ENCODE results near the gene LEPROT.
"Not testable (repeated sequence)": the region's sequence is repeated elsewhere in the genome, so short reads cannot be mapped to it uniquely, and the experiment has no call there.

The LEPROT gene

DNA sequence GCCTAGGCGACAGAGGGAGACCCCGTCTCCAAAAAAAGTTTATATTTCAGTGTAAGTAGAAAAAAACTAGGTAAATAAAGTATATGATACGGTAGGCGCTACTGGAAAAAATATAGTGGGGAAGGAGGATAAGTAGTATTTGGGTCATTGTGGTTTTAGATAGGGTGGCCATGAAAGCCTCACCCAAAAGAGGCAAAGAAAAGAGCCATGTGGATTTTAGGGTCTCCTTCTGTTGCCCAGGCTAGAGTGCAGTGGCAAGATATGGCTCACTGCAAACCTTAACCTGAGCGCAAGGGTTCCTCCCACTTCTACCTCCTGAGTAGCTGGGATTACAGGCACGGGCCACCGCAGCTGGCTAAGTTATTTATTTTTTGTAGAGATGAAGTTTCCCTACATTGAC lies 17.1 kb downstream of the LEPROT start:
- no peak for DNase-seq (ENCODE audit: low read depth in 4 of 4, low spot score in 1 of 4)

DNA sequence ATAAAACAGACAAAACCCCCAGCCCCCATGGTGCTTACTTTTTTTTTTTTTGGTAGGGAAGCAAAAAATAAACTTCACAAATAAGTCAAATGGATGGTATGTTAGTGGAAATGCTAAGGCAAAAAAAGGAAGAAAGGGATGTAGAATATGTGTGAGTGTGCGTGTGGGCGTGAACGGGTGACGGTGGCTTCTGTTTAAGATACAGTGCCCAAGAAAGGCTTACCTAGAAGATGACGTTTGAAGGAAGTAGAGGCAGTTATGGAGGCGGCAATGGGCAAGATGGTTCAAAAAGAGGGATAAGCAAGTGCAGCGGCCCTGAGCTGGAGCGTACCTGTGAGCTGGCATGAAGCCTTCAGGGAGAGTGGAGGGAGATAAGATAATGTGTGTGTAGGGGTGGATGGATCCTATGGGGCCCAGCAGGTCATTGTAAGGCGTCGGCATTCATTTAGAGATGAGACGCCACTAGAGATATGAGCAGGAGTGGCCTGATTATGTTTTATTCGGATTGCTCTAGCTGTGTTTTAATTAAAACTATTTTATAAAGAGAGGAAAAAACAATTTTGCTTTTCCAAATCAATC lies 19.9 kb downstream of the LEPROT start:
- DNase-seq (ENCODE audit: low read depth in 4 of 4, low spot score in 1 of 4), result no peak

- DNase-seq (ENCODE audit: low read depth in 4 of 4, low spot score in 1 of 4), result no peak
These were observed 20.4 kb downstream of the LEPROT start for GRCh38 chr1:65440915-65441314.

DNA sequence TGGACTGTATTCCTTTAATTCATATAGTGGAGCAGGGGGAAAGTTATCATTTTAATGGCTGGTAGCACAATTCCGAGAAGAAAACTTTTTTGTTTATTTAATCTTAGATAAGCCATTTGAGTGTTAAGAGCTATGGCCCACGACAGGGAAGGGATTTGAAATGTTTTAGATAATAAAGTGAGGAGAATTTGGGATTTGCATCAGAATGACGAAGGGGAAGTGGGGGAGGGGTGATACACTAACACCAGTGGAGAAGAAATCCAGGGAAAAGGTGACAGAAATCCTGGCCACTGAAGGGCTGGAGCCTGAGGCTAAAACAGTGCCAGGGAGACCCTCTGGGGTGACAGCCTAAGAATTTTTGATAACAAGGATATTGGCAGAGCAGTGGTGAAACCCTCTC lies 21.0 kb downstream of the LEPROT start:
- no peak for DNase-seq (ENCODE audit: low read depth in 4 of 4, low spot score in 1 of 4)

- no peak for DNase-seq (ENCODE audit: low read depth in 4 of 4, low spot score in 1 of 4)
These were observed 22.0 kb downstream of the LEPROT start for GRCh38 chr1:65442442-65442841.

DNA sequence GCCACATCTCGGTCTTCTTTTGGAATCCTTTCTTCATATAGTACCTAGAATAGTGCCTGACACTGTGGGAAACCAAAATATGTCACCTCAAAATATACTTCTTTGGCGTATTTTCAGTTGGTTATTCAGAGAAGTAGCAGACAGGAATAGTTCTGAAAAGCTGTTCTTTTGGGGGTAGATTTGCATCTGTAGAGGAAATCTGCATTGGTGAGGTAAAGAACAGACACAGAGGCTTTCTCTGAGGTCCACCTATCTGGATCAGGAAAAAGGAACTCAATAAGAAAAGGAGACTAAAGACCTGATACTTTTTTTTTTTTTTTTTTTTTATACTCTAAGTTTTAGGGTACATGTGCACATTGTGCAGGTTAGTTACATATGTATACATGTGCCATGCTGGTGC lies 23.2 kb downstream of the LEPROT start:
- no peak for DNase-seq (ENCODE audit: low read depth in 4 of 4, low spot score in 1 of 4)

DNA sequence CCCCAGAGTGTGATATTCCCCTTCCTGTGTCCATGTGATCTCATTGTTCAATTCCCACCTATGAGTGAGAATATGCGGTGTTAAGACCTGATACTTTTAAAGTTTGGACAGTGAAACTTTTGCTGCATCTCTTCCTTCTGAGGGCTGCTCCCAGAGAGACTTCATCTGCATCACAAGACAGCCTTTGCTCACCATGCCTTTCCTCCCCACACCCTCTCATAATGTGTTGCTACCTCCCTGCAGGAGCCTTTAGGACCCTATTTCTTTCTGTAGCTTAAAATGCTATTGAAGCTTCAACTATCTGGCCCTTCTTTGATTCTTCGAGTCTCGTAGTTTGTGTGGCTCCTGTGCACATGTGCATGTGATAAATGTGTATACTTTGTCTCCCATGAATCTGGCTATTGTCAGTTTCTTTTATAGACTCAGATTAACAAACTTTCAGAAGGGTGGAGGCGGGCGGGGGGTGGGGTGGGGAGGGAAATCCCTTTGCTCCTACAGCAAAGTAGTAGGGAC lies 23.7 kb downstream of the LEPROT start:
- no peak for DNase-seq (ENCODE audit: low read depth in 4 of 4, low spot score in 1 of 4)

- no peak for DNase-seq (ENCODE audit: low read depth in 4 of 4, low spot score in 1 of 4)
These were observed 25.4 kb downstream of the LEPROT start for GRCh38 chr1:65445837-65446236.

GRCh38 chr1:65449214-65449823 lies 28.9 kb downstream of the LEPROT start:
- DNase-seq (ENCODE audit: low read depth in 4 of 4, low spot score in 1 of 4), result no peak

GRCh38 chr1:65455678-65456077 lies 35.2 kb downstream of the LEPROT start:
- DNase-seq (ENCODE audit: low read depth in 4 of 4, low spot score in 1 of 4), result not testable (repeated sequence)

DNA sequence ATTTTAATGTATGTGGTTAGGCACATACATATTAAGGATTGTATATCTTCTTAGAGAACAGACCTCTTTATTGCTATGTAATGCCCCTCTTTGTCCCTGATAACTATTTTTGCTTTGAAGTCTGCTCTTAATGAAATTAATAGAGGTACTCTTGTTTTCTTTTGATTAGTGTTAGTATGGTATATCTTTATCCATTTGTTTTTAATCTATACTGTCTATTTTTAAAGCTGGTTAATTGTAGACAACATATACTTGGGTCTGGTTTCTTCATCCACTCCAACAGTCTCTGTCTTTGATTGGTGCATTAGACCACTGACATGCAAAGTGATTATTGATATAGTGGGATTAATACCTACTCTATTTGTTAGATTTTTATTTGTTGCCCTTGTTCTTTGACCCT lies 36.0 kb downstream of the LEPROT start:
- no peak for DNase-seq (ENCODE audit: low read depth in 4 of 4, low spot score in 1 of 4)

DNA sequence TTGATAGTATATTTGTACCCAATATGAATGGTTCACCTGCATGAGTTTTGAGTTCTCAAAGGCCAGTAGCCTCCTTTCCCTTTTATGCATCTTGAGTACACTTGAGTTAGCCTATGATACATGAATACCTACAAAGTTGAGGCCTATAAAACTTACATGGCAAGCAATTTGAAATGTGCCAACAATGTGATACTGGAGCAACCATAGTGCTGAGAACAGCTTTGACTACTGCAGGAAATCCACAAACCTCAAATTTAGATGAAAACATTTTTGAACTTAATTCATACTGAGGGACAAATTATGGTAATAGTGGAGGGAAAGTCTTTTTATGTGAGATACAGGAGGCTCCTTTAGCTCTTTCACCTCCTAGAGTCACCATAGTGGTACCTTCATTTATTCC lies 37.4 kb downstream of the LEPROT start:
- DNase-seq (ENCODE audit: low read depth in 4 of 4, low spot score in 1 of 4), result no peak

DNA sequence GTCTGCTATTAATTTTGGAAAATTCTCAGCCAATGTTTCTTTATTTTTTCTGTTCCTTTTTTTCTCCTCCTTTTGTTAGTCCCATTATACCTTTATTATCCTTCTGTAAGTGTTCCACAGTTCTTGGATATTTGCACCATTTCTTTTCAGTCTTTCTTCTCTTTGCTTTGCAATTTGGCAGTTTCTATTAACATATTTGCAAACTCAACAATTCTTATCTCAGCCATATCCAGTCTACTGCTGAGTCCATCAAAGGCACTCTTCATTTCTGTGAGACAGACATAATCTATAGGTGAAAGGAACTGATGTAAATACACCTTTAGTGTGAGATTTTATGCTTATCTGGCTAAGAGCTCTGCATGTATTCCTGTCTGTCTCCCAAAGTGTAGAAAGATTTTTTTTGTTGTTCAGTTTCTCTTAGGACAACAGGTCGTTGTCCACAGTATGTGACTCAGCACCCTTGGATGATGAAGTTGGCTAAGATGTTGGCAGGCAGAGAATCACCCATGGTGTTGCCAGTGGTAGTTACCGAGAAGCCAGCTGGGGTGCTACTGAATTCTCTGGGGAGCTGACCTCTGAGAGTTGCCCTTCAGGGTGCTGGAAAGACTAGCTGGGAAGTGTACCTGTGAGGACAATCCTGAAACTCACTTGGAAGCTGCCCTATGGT lies 38.4 kb downstream of the LEPROT start:
- no peak for DNase-seq (ENCODE audit: low read depth in 4 of 4, low spot score in 1 of 4)

DNA sequence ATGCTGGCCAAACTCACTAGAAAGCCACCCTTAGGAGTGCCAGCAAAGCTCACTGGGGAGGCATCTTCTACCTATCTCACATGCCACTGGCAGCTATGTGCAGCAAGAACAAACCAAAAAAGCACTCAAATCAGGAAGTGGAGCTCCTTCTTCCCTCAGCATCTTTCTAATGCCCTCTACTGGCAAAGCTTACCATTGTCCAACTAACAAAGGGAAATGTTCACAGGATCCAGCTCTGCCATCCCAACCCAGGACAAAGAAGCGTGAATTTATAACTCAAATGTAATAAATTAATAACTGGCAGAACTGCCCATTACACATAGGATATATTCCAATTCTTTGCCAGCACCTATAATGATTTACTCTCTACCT lies 38.9 kb downstream of the LEPROT start:
- DNase-seq (ENCODE audit: low read depth in 4 of 4, low spot score in 1 of 4), result no peak

DNA sequence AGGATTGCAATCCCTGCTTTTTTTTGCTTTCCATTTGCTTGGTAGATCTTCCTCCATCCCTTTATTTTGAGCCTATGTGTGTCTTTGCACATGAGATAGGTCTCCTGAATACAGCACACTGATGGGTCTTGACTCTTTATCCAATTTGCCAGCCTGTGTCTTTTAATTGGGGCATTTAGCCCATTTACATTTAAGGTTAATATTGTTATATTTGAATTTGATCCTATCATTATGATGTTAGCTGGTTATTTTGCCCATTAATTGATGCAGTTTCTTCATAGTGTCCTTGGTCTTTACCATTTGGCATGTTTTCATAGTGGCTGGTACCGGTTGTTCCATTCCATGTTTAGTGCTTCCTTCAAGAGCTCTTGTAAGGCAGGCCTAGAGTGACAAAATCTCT lies 45.4 kb downstream of the LEPROT start:
- not testable (repeated sequence) for DNase-seq (ENCODE audit: low read depth in 4 of 4, low spot score in 1 of 4)

DNA sequence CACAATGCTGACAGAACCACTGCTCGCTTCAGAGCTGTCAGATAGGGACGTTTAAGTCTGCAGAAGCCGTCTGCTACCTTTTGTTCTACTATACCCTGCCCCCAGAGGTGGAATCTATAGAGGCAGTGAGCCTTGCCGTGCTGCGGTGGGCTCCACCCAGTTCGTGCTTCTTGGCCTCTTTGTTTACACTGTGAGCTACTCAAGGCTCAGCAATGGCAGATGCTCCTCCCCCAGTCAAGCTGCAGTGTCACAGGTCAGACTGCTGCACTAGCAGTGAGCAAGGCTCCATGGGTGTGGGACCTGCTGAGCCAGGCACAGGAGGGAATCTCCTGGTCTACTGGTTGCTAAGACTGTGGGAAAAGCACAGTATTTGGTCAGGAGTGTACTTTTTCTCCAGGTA lies 47.1 kb downstream of the LEPROT start:
- DNase-seq (ENCODE audit: low read depth in 4 of 4, low spot score in 1 of 4), result no peak

DNA sequence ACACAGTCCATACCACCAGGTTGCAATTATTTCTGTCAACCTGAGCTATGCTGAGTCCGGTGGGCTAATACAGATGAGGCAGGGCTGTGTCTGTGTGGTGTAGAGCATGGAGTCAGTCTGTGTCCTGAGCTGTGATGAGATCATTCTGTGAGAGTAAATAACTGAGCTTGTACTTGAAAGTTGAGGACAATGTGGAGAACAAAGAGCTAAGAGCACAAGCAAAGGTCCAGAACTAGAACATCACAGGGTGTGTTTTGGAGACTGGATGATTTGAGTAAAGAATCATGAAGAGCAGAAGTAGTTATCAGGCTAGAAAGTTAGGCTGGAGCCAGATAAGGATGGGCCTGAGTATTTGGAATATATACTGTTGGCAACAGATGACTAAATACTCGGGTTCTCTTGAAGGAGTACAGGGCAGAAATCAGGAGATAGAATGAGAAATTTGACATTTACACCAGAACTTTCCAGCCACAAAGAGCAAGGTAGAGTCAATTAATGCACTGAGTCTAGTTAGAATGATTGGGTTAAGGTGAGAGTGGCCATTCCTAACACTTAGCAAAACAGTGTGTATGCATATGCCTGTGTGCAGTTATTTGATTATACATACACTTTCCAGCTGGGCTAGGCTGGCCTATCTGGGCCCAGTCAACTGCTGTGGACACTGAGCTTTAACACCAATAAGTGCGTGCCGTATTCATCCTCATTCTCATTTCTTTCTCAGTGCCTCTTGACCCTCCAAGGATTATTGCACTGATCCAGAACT lies 48.8 kb downstream of the LEPROT start:
- DNase-seq (ENCODE audit: low read depth in 4 of 4, low spot score in 1 of 4), result no peak

GRCh38 chr1:65469889-65470340 lies 49.4 kb downstream of the LEPROT start:
- DNase-seq (ENCODE audit: low read depth in 4 of 4, low spot score in 1 of 4), result no peak

DNA sequence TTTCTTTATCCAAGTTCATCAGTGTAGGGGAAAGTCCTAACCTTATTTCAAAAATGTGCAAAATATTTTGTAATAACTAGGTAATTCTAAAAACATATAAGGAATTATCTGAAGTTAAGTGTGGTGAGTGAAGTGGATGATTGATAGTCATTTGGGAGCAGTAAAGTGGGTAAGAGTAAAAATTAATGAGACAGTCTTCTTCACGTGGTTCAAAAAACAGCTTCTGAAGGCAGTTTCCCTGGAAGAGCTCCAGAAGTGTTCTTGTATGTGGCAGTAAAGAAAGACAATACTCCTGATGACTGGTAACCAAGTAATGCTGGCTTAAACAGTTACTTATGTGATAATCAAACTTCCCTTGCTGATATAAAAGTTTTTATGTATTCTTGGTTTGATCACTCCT lies 50.3 kb downstream of the LEPROT start:
- DNase-seq (ENCODE audit: low read depth in 4 of 4, low spot score in 1 of 4), result no peak

- DNase-seq (ENCODE audit: low read depth in 4 of 4, low spot score in 1 of 4), result no peak
These were observed 50.9 kb downstream of the LEPROT start for GRCh38 chr1:65471213-65471833.

DNA sequence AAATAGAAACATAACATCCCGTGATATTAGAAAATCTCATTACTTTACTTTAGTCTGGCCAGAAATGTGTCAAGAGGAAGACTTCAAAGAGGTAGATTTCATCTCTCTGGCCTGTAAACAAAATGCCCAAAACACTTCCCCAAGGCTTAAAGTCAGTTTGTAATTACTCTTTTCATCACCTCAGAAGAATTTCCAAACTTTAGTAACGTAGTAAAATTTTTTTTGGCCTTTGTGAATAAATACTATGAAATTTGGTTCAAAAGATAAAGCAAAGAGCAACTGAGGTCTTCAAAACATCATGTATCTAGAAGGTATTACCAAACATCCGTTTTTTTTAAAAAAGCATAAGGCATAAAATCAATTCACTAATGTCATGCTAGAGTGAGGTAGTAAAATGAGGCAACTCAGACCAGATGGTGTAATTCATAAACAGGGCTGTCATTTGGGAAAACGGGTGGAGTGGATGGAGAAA lies 51.4 kb downstream of the LEPROT start:
- DNase-seq (ENCODE audit: low read depth in 4 of 4, low spot score in 1 of 4), result no peak

Data from stimulated activated CD4-positive, alpha-beta T cell treated with anti-CD3 and anti-CD28 coated beads, Interleukin-1b, Interleukin-23, amount 100 ng/mL, for 24 hours (primary cell).